NCI-H2171 (cell line): ENCODE results near the gene PSMG3.
A peak's percentile ranks its signal among the peaks of the same experiment; 100 is the strongest.
"Not testable (repeated sequence)": the region's sequence is repeated elsewhere in the genome, so short reads cannot be mapped to it uniquely, and the experiment has no call there.

ENCODE experiments used
- DNase-seq: peaks from one replicate; lab custom pipeline; 2025; lab: John Stamatoyannopoulos, UW

Gene PSMG3

GRCh38 chr7:1596181-1597043 is 26.6 kb upstream of the PSMG3 start:
- DNase-seq: no peak

GRCh38 chr7:1595636-1596035 is 25.8 kb upstream of the PSMG3 start:
- no peak for DNase-seq

GRCh38 chr7:1595027-1595426 is 25.2 kb upstream of the PSMG3 start:
- no peak for DNase-seq

- no peak for DNase-seq
Measured at GRCh38 chr7:1593904-1594421, 24.1 kb upstream of the PSMG3 start.

GRCh38 chr7:1593091-1593866 is 23.4 kb upstream of the PSMG3 start:
- DNase-seq: no peak

GRCh38 chr7:1592299-1592871 is 22.6 kb upstream of the PSMG3 start:
- DNase-seq: peak; percentile 11

GRCh38 chr7:1591876-1592275 is 22.0 kb upstream of the PSMG3 start:
- no peak for DNase-seq

- DNase-seq: no peak
Measured at GRCh38 chr7:1591396-1591795, 21.6 kb upstream of the PSMG3 start.

GRCh38 chr7:1590887-1591286 is 21.1 kb upstream of the PSMG3 start:
- no peak for DNase-seq

GRCh38 chr7:1590476-1590875 is 20.6 kb upstream of the PSMG3 start:
- no peak for DNase-seq

GRCh38 chr7:1588978-1589377 is 19.1 kb upstream of the PSMG3 start:
- no peak for DNase-seq

- DNase-seq: peak; percentile 4
Measured at GRCh38 chr7:1587738-1588137, 17.9 kb upstream of the PSMG3 start.

- no peak for DNase-seq
Measured at GRCh38 chr7:1586827-1587705, 17.2 kb upstream of the PSMG3 start.

- DNase-seq: no peak
Measured at GRCh38 chr7:1586126-1586826, 16.4 kb upstream of the PSMG3 start.

- DNase-seq: no peak
Measured at GRCh38 chr7:1585142-1585981, 15.5 kb upstream of the PSMG3 start.

- no peak for DNase-seq
Measured at GRCh38 chr7:1584700-1585099, 14.9 kb upstream of the PSMG3 start.

- not testable (repeated sequence) for DNase-seq
Measured at GRCh38 chr7:1583241-1583930, 13.6 kb upstream of the PSMG3 start.

GRCh38 chr7:1580422-1581030 is 10.7 kb upstream of the PSMG3 start:
- no peak for DNase-seq
